ENCODE data around the gene PCDH9.

The PCDH9 gene

GRCh38 chr13:67158903-67159302 lies 71.2 kb downstream of the PCDH9 start:
- DNase-seq, result no peak

GRCh38 chr13:67156723-67157060 lies 73.4 kb downstream of the PCDH9 start:
- no peak for DNase-seq

- no peak for DNase-seq
Observed at GRCh38 chr13:67155898-67156722, 74.0 kb downstream of the PCDH9 start.

GRCh38 chr13:67152085-67152484 lies 78.1 kb downstream of the PCDH9 start:
- DNase-seq, result no peak

GRCh38 chr13:67151652-67152051 lies 78.5 kb downstream of the PCDH9 start:
- DNase-seq, result no peak

GRCh38 chr13:67150608-67151007 lies 79.5 kb downstream of the PCDH9 start:
- no peak for DNase-seq

- no peak for DNase-seq
Observed at GRCh38 chr13:67148161-67148571, 82.0 kb downstream of the PCDH9 start.

GRCh38 chr13:67147342-67148133 lies 82.6 kb downstream of the PCDH9 start:
- DNase-seq, result no peak

- no peak for DNase-seq
Observed at GRCh38 chr13:67146523-67147130, 83.5 kb downstream of the PCDH9 start.

GRCh38 chr13:67145950-67146349 lies 84.2 kb downstream of the PCDH9 start:
- no peak for DNase-seq

GRCh38 chr13:67143544-67144115 lies 86.5 kb downstream of the PCDH9 start:
- no peak for DNase-seq

- no peak for DNase-seq
Observed at GRCh38 chr13:67140006-67140405, 90.1 kb downstream of the PCDH9 start.

- no peak for DNase-seq
Observed at GRCh38 chr13:67139551-67139950, 90.6 kb downstream of the PCDH9 start.

GRCh38 chr13:67138970-67139369 lies 91.2 kb downstream of the PCDH9 start:
- DNase-seq, result no peak

- no peak for DNase-seq
Observed at GRCh38 chr13:67137044-67137735, 92.9 kb downstream of the PCDH9 start.

- no peak for DNase-seq
Observed at GRCh38 chr13:67136157-67136556, 94.0 kb downstream of the PCDH9 start.

GRCh38 chr13:67135356-67135755 lies 94.8 kb downstream of the PCDH9 start:
- DNase-seq, result no peak

- DNase-seq, result no peak
Observed at GRCh38 chr13:67134417-67135129, 95.6 kb downstream of the PCDH9 start.

- no peak for DNase-seq
Observed at GRCh38 chr13:67133476-67133875, 96.7 kb downstream of the PCDH9 start.

GRCh38 chr13:67131393-67131792 lies 98.7 kb downstream of the PCDH9 start:
- no peak for DNase-seq

GRCh38 chr13:67130444-67130843 lies 99.7 kb downstream of the PCDH9 start:
- DNase-seq, result no peak

- DNase-seq, result no peak
Observed at GRCh38 chr13:67128136-67128535, 102.0 kb downstream of the PCDH9 start.
